ENCODE data around the gene TUBA4B.

TUBA4B gene

GRCh38 chr2:219252900-219253752 lies at the start of gene TUBA4B:
TSS of gene TUBA4B (plus strand) at chr2:219253243. CDS start at chr2:219253408, 165 bp downstream.
- in situ Hi-C loops (cut with HindIII; ENCODE audit: low sequenced_read_pairs): no loop called here

- in situ Hi-C loops (cut with HindIII; ENCODE audit: low sequenced_read_pairs): no loop called here
Observed at GRCh38 chr2:219204425-219205164, 48.4 kb upstream of the TUBA4B start.

GRCh38 chr2:219205165-219205538 lies 47.9 kb upstream of the TUBA4B start:
- in situ Hi-C loops (cut with HindIII; ENCODE audit: low sequenced_read_pairs): no loop called here

GRCh38 chr2:219205981-219206327 lies 47.1 kb upstream of the TUBA4B start:
- in situ Hi-C loops (cut with HindIII; ENCODE audit: low sequenced_read_pairs): no loop called here

GRCh38 chr2:219206328-219207133 lies 46.5 kb upstream of the TUBA4B start, which contains the start of gene ZFAND2B:
TSS of gene ZFAND2B (plus strand) at chr2:219206782. CDS start at chr2:219206988, 206 bp downstream.
- in situ Hi-C loops (cut with HindIII; ENCODE audit: low sequenced_read_pairs): no loop called here

- in situ Hi-C loops (cut with HindIII; ENCODE audit: low sequenced_read_pairs): no loop called here
Observed at GRCh38 chr2:219207134-219207883, 45.7 kb upstream of the TUBA4B start.

- in situ Hi-C loops (cut with HindIII; ENCODE audit: low sequenced_read_pairs): no loop called here
Observed at GRCh38 chr2:219207884-219208740, 44.9 kb upstream of the TUBA4B start.

GRCh38 chr2:219209236-219210195 lies 43.5 kb upstream of the TUBA4B start:
- in situ Hi-C loops (cut with HindIII; ENCODE audit: low sequenced_read_pairs): no loop called here

- in situ Hi-C loops (cut with HindIII; ENCODE audit: low sequenced_read_pairs): no loop called here
Observed at GRCh38 chr2:219210196-219210885, 42.7 kb upstream of the TUBA4B start.

- in situ Hi-C loops (cut with HindIII; ENCODE audit: low sequenced_read_pairs): no loop called here
Observed at GRCh38 chr2:219210886-219211362, 42.1 kb upstream of the TUBA4B start.

- in situ Hi-C loops (cut with HindIII; ENCODE audit: low sequenced_read_pairs): no loop called here
Observed at GRCh38 chr2:219213026-219213415, 40.0 kb upstream of the TUBA4B start.

- in situ Hi-C loops (cut with HindIII; ENCODE audit: low sequenced_read_pairs): no loop called here
Observed at GRCh38 chr2:219213486-219214071, 39.5 kb upstream of the TUBA4B start.

- in situ Hi-C loops (cut with HindIII; ENCODE audit: low sequenced_read_pairs): no loop called here
Observed at GRCh38 chr2:219214141-219214540, 38.9 kb upstream of the TUBA4B start.

GRCh38 chr2:219214786-219215185 lies 38.3 kb upstream of the TUBA4B start:
- in situ Hi-C loops (cut with HindIII; ENCODE audit: low sequenced_read_pairs): no loop called here

- in situ Hi-C loops (cut with HindIII; ENCODE audit: low sequenced_read_pairs): no loop called here
Observed at GRCh38 chr2:219215871-219216534, 37.0 kb upstream of the TUBA4B start.

- in situ Hi-C loops (cut with HindIII; ENCODE audit: low sequenced_read_pairs): no loop called here
Observed at GRCh38 chr2:219216535-219216915, 36.5 kb upstream of the TUBA4B start.

- in situ Hi-C loops (cut with HindIII; ENCODE audit: low sequenced_read_pairs): no loop called here
Observed at GRCh38 chr2:219218217-219218731, 34.8 kb upstream of the TUBA4B start.
